GM12878 (cell line): ENCODE measurements around the gene CXorf65.

Experiments used
- CTCF ChIP-seq, 3 experiments: IDR thresholded peaks in 2 of 3; conservative IDR thresholded peaks in 1 of 3; 2 replicates each; pipeline ENCODE4 v1.5.1; 2011; ENCODE audit warnings: low read depth in 3 of 3, low read length in 3 of 3, mild to moderate bottlenecking in 3 of 3, control low read depth in 2 of 3, moderate library complexity in 2 of 3, inconsistent platforms in 1 of 3, mixed read lengths in 1 of 3; ENCODE audit not compliant: control insufficient read depth in 2 of 3, insufficient read depth in 1 of 3; ENCODE audit errors: extremely low read depth in 1 of 3
- EZH2 ChIP-seq: IDR thresholded peaks from 2 replicates; pipeline ENCODE4 v1.6.1; 2012; ENCODE audit warnings: low read depth, mild to moderate bottlenecking, control low read depth, inconsistent platforms, low read length, borderline replicate concordance; ENCODE audit not compliant: control insufficient read depth
- SIN3A ChIP-seq: IDR thresholded peaks from 2 replicates; pipeline ENCODE4 v1.6.1; 2012; ENCODE audit warnings: low read depth, low read length, improper control_type of control experiment
- SUPT20H ChIP-seq: IDR thresholded peaks from 2 replicates; pipeline ENCODE4 v1.6.1; 2011; ENCODE audit warnings: low read depth, mild to moderate bottlenecking, low read length, moderate library complexity, borderline replicate concordance; ENCODE audit not compliant: control insufficient read depth
- TCF7 ChIP-seq: IDR thresholded peaks from 2 replicates; pipeline ENCODE4 v1.6.1; 2014; ENCODE audit warnings: antibody characterized with exemption, borderline replicate concordance

- TF ChIP-seq TCF7: no peak
- no peak for TF ChIP-seq SUPT20H
- TF ChIP-seq SIN3A: no peak
- TF ChIP-seq CTCF (IDR thresholded peaks at IDR 0.05 in 2 of 3, conservative IDR thresholded peaks at IDR 0.05 in 1 of 3; ENCODE audit: control insufficient read depth in 2 of 3, extremely low read depth in 1 of 3, insufficient read depth in 1 of 3, low read depth in 3 of 3, low read length in 3 of 3): no peak
- no peak for TF ChIP-seq EZH2
Measured at GRCh38 chrX:71060127-71060526, 46.4 kb downstream of the CXorf65 start.
